GM12878 (cell line): ENCODE data around the gene FKBP3.

Experiments used
- CTCF ChIP-seq, 3 experiments: IDR thresholded peaks in 2 of 3; conservative IDR thresholded peaks in 1 of 3; 2 replicates each; pipeline ENCODE4 v1.5.1; 2011; ENCODE audit warnings: low read depth in 3 of 3, low read length in 3 of 3, mild to moderate bottlenecking in 3 of 3, control low read depth in 2 of 3, moderate library complexity in 2 of 3, inconsistent platforms in 1 of 3, mixed read lengths in 1 of 3; ENCODE audit not compliant: control insufficient read depth in 2 of 3, insufficient read depth in 1 of 3; ENCODE audit errors: extremely low read depth in 1 of 3
- E4F1 ChIP-seq: fragments of 450-650 bp; IDR thresholded peaks from 2 replicates; pipeline ENCODE4 v1.6.1; 2018; ENCODE audit warnings: borderline replicate concordance, mild to moderate bottlenecking; ENCODE audit not compliant: partially characterized antibody
- EGR1 ChIP-seq, 2 experiments: IDR thresholded peaks; 1 replicate in 1 of 2; 2 replicates in 1 of 2; pipeline ENCODE4 v1.6.1; 2011 to 2012; ENCODE audit warnings: low read depth in 2 of 2, low read length in 2 of 2, borderline replicate concordance in 1 of 2, mild to moderate bottlenecking in 1 of 2, moderate library complexity in 1 of 2
- IKZF1 ChIP-seq: fragments of 450-650 bp; conservative IDR thresholded peaks from 2 replicates; pipeline ENCODE4 v1.6.1; 2017; ENCODE audit warnings: antibody characterized with exemption, mild to moderate bottlenecking
- IRF3 ChIP-seq: fragments of 450-650 bp; IDR thresholded peaks from 2 replicates; pipeline ENCODE4 v1.6.1; 2014; ENCODE audit warnings: mild to moderate bottlenecking
- NRF1 ChIP-seq: conservative IDR thresholded peaks from 2 replicates; pipeline ENCODE4 v1.6.1; 2011; ENCODE audit warnings: mild to moderate bottlenecking, low read depth, low read length, improper control_type of control experiment
- PBX3 ChIP-seq: IDR thresholded peaks from 2 replicates; pipeline ENCODE4 v1.6.1; 2011; ENCODE audit warnings: mild to moderate bottlenecking, low read depth, low read length, moderate library complexity; ENCODE audit not compliant: insufficient replicate concordance
- RBBP5 ChIP-seq: fragments of 200-600 bp; sonication (generic); conservative IDR thresholded peaks from 2 replicates; pipeline ENCODE4 v1.6.1; 2016
- SUZ12 ChIP-seq: fragments of 200-600 bp; sonication (generic); IDR thresholded peaks from one replicate; pipeline ENCODE4 v1.6.1; 2018; ENCODE audit warnings: antibody characterized with exemption, mild to moderate bottlenecking; ENCODE audit not compliant: unreplicated experiment
- ZBTB33 ChIP-seq: fragments of 450-650 bp; IDR thresholded peaks from 2 replicates; pipeline ENCODE4 v1.6.1; 2017; ENCODE audit warnings: mild to moderate bottlenecking
- TF ChIP-seq, protein P1 (sequence below): IDR thresholded peaks from 2 replicates; pipeline ENCODE4 v1.6.1; 2011; ENCODE audit warnings: borderline replicate concordance, low read depth, mild to moderate bottlenecking, moderate library complexity, low read length; ENCODE audit not compliant: insufficient read depth, poor library complexity, severe bottlenecking

- TF ChIP-seq E4F1 (no peak), PBX3 (peak; percentile 29), NRF1 (no peak), ZBTB33 (no peak), RBBP5 (no peak), CTCF (IDR thresholded peaks at IDR 0.05 in 2 of 3, conservative IDR thresholded peaks at IDR 0.05 in 1 of 3; ENCODE audit: control insufficient read depth in 2 of 3, extremely low read depth in 1 of 3, insufficient read depth in 1 of 3, low read depth in 3 of 3, low read length in 3 of 3) (no peak), IKZF1 (no peak), EGR1 (IDR thresholded peaks at IDR 0.05; ENCODE audit: borderline replicate concordance in 1 of 2, low read depth in 2 of 2, low read length in 2 of 2) (no peak), IRF3 (no peak), SUZ12 (no peak)
- TF ChIP-seq, protein P1, sequence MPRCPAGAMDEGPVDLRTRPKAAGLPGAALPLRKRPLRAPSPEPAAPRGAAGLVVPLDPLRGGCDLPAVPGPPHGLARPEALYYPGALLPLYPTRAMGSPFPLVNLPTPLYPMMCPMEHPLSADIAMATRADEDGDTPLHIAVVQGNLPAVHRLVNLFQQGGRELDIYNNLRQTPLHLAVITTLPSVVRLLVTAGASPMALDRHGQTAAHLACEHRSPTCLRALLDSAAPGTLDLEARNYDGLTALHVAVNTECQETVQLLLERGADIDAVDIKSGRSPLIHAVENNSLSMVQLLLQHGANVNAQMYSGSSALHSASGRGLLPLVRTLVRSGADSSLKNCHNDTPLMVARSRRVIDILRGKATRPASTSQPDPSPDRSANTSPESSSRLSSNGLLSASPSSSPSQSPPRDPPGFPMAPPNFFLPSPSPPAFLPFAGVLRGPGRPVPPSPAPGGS: no peak
Observed at GRCh38 chr14:45089813-45090212, 44.5 kb downstream of the FKBP3 start.
